Keratinocyte (primary cell): ENCODE results near the gene SERPIND1. TPM values are rescaled to one million over a fixed set of nuclear protein-coding genes. Genes with fewer than 3 reads are reported as not detected.

Source experiments
- DNase-seq: peaks from one replicate; pipeline ENCODE4 v3.0.0-alpha.2; 2011; ENCODE audit warnings: low read depth, missing footprints, low spot score
- FAIRE-seq: peaks from 2 replicates; lab custom pipeline; 2011; peaks lifted over from hg19 to GRCh38; lab: Jason Lieb, UNC
- H2AFZ ChIP-seq: 2 replicates; pipeline ENCODE4 v1.6.0; 2012; ENCODE audit warnings: low read length, control low read depth, inconsistent platforms; ENCODE audit not compliant: control insufficient read depth
- H3K27ac ChIP-seq: 2 replicates; pipeline ENCODE4 v1.5.1; 2011; ENCODE audit warnings: low read length; ENCODE audit not compliant: control insufficient read depth, insufficient read depth
- H3K27me3 ChIP-seq: 3 replicates; pipeline ENCODE4 v1.6.0; 2011; ENCODE audit warnings: low read length; ENCODE audit not compliant: control insufficient read depth, insufficient read depth; ENCODE audit errors: extremely low read depth
- H3K36me3 ChIP-seq, 2 experiments: 2 replicates in 1 of 2; 3 replicates in 1 of 2; pipeline ENCODE4 v1.5.1; 2011; ENCODE audit warnings: low read length in 2 of 2, mild to moderate bottlenecking in 1 of 2; ENCODE audit not compliant: control insufficient read depth in 2 of 2, insufficient read depth in 2 of 2; ENCODE audit errors: extremely low read depth in 1 of 2
- H3K4me1 ChIP-seq: 3 replicates; pipeline ENCODE4 v1.5.1; 2011; ENCODE audit warnings: low read length; ENCODE audit not compliant: control insufficient read depth, insufficient read depth; ENCODE audit errors: extremely low read depth
- H3K4me2 ChIP-seq: 3 replicates; pipeline ENCODE4 v1.6.0; 2011; ENCODE audit warnings: low read depth, low read length; ENCODE audit not compliant: control insufficient read depth, insufficient read depth; ENCODE audit errors: extremely low read depth
- H3K4me3 ChIP-seq, 3 experiments: fragments of 200-600 bp in 1 of 3; sonication (generic) in 1 of 3; 2 replicates in 2 of 3; 3 replicates in 1 of 3; pipeline ENCODE4 v1.5.1; 2011 to 2016; ENCODE audit warnings: low read length in 3 of 3, mild to moderate bottlenecking in 3 of 3, control low read depth in 2 of 3, inconsistent platforms in 1 of 3, low read depth in 1 of 3, mixed read lengths in 1 of 3, mixed run types in 1 of 3, moderate library complexity in 1 of 3; ENCODE audit not compliant: control insufficient read depth in 2 of 3, insufficient read depth in 2 of 3; ENCODE audit errors: extremely low read depth in 1 of 3
- H3K79me2 ChIP-seq: 2 replicates; pipeline ENCODE4 v1.6.0; 2012; ENCODE audit warnings: low read length; ENCODE audit not compliant: control insufficient read depth, insufficient read depth
- H3K9ac ChIP-seq: 3 replicates; pipeline ENCODE4 v1.6.0; 2011; ENCODE audit warnings: low read length; ENCODE audit not compliant: control insufficient read depth, insufficient read depth; ENCODE audit errors: extremely low read depth
- H3K9me1 ChIP-seq: 3 replicates; pipeline ENCODE4 v1.6.0; 2011; ENCODE audit warnings: low read length; ENCODE audit not compliant: control insufficient read depth, insufficient read depth; ENCODE audit errors: extremely low read depth
- H3K9me3 ChIP-seq: 2 replicates; pipeline ENCODE4 v1.5.1; 2012; ENCODE audit warnings: low read depth, low read length; ENCODE audit not compliant: control insufficient read depth
- H4K20me1 ChIP-seq: 3 replicates; pipeline ENCODE4 v1.6.0; 2011; ENCODE audit warnings: low read length; ENCODE audit not compliant: control insufficient read depth, insufficient read depth; ENCODE audit errors: extremely low read depth
- EZH2 ChIP-seq: IDR thresholded peaks from one replicate; pipeline ENCODE4 v1.6.1; 2012; ENCODE audit warnings: inconsistent platforms, mild to moderate bottlenecking, low read length, moderate library complexity
- dilution Hi-C: fragments of 300-500 bp; cut with MboI; formaldehyde crosslinking; loops from one replicate; pipeline ENCODE4 v1.7.0; 2020; ENCODE audit warnings: low sequenced_read_pairs; ENCODE audit not compliant: extremely low pct_ligation_motif_present
- polyA plus RNA-seq, 5 experiments: library from polyadenylated mRNA; depleted of rRNA in 3 of 5; stranded (reverse) in 3 of 5; stranded (forward) in 1 of 5; unstranded in 1 of 5; fragments of >200 nt; gene quantifications; 1 replicate in 1 of 5; 2 replicates in 3 of 5; 3 replicates in 1 of 5; pipeline versions ENCODE4 v1.2.1 to v1.2.3, GENCODE V29; 2011 to 2012; ENCODE audit warnings: missing spikeins in 2 of 5, low read depth in 1 of 5, low replicate concordance in 1 of 5
- TF ChIP-seq, protein P1 (sequence below), 3 experiments: IDR thresholded peaks in 1 of 3; conservative IDR thresholded peaks in 1 of 3; optimal IDR thresholded peaks in 1 of 3; 2 replicates in 2 of 3; 3 replicates in 1 of 3; pipeline versions ENCODE3 to v1.5.1; 2011; ENCODE audit warnings: low read length in 3 of 3, mild to moderate bottlenecking in 3 of 3, moderate library complexity in 2 of 3, control low read depth in 1 of 3, inconsistent platforms in 1 of 3; ENCODE audit not compliant: insufficient read depth in 2 of 3; ENCODE audit errors: extremely low read depth in 1 of 3

Gene SERPIND1
- polyA plus RNA-seq, 1 donor (not counting 4 experiments of a cell fraction or from before 2014, with no cell fraction given): not detected

DNA sequence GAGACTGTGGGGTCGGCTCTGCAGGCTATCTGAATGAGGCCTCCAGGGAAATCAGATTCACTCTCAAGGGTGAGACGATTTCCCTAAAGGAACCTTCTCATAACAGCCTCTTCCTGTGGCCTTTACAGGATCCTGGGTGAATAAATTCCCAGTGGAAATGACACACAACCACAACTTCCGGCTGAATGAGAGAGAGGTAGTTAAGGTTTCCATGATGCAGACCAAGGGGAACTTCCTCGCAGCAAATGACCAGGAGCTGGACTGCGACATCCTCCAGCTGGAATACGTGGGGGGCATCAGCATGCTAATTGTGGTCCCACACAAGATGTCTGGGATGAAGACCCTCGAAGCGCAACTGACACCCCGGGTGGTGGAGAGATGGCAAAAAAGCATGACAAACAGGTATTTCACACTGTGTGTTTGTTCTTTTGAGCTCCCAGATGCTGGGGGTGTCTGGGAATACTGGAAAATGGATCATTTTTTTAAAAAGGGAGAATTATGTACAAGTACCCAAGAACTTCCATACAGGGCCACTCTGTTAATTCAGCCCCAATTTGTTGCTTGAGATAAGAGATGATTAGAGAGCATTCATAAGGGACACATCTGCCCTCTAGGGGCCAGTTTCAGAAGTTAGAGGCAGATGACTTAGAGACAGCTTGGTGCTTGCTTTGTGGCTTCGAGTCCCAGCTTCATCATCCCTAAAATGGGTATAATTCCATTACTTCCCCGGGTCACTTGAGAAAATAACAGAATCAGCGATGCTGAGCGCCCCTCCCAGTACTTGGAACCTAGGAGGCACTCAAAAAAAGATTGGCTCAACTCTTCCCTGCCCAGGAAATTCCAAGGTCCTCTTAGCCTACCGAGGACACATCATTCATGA lies 10.2 kb downstream of the SERPIND1 start:
- Histone ChIP-seq H3K4me1 (no peaks in the 10 kb centered on the region), H3K9ac (no peak overlapping the region), H3K27me3 (no peaks in the 10 kb centered on the region), H3K9me1 (no peaks in the 10 kb centered on the region), H3K4me3 (no peak overlapping the region), H3K36me3 (peaks cover 6 to 22% of the 10 kb centered on the region in 2 experiments), H3K9me3 (no peaks in the 10 kb centered on the region), H4K20me1 (no peaks in the 10 kb centered on the region), H2AFZ (no peak overlapping the region), H3K27ac (no peak overlapping the region), H3K4me2 (no peak overlapping the region), H3K79me2 (no peaks in the 10 kb centered on the region)
- no peak for TF ChIP-seq EZH2
- TF ChIP-seq, protein P1, sequence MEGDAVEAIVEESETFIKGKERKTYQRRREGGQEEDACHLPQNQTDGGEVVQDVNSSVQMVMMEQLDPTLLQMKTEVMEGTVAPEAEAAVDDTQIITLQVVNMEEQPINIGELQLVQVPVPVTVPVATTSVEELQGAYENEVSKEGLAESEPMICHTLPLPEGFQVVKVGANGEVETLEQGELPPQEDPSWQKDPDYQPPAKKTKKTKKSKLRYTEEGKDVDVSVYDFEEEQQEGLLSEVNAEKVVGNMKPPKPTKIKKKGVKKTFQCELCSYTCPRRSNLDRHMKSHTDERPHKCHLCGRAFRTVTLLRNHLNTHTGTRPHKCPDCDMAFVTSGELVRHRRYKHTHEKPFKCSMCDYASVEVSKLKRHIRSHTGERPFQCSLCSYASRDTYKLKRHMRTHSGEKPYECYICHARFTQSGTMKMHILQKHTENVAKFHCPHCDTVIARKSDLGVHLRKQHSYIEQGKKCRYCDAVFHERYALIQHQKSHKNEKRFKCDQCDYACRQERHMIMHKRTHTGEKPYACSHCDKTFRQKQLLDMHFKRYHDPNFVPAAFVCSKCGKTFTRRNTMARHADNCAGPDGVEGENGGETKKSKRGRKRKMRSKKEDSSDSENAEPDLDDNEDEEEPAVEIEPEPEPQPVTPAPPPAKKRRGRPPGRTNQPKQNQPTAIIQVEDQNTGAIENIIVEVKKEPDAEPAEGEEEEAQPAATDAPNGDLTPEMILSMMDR (optimal IDR thresholded peaks at IDR 0.05 in 1 of 3, IDR thresholded peaks at IDR 0.05 in 1 of 3, conservative IDR thresholded peaks at IDR 0.05 in 1 of 3; ENCODE audit: extremely low read depth in 1 of 3, insufficient read depth in 2 of 3, low read length in 3 of 3): peak; percentile 74 to 80 (median 79)
- DNase-seq: peak; percentile 32
- peak; percentile 91 for FAIRE-seq
- dilution Hi-C loops: no loop called here

DNA sequence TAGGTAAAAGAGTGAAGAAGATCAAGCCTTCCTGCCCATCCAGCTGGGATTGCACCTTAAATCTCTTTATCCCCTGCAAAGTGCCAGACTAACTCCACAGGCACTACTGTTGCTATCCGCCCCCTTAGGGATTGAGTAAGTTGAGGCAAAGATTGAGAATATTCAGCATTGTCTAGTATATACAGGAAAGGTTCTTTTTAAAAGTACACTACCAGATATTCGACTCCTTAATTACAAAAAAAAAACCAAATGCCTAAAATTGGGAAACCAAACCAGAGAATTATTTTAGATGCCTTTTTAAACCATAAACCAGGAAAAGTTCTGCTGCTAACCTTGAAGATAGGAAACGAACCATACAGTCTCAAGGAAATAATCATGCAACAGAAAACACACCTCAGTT lies 11.5 kb downstream of the SERPIND1 start:
- Histone ChIP-seq H3K9ac (no peak overlapping the region), H4K20me1 (no peaks in the 10 kb centered on the region), H3K4me2 (no peak overlapping the region), H3K9me3 (no peaks in the 10 kb centered on the region), H3K36me3 (peaks cover 5 to 17% of the 10 kb centered on the region in 2 experiments), H3K27ac (no peak overlapping the region), H3K4me1 (no peaks in the 10 kb centered on the region), H3K4me3 (no peak overlapping the region), H2AFZ (no peak overlapping the region), H3K9me1 (no peaks in the 10 kb centered on the region), H3K27me3 (no peaks in the 10 kb centered on the region), H3K79me2 (no peaks in the 10 kb centered on the region)
- dilution Hi-C loops: no loop called here
- DNase-seq (no peak), FAIRE-seq (no peak)
- TF ChIP-seq, protein P1 (optimal IDR thresholded peaks at IDR 0.05 in 1 of 3, IDR thresholded peaks at IDR 0.05 in 1 of 3, conservative IDR thresholded peaks at IDR 0.05 in 1 of 3; ENCODE audit: extremely low read depth in 1 of 3, insufficient read depth in 2 of 3, low read length in 3 of 3): no peak
- no peak for TF ChIP-seq EZH2
